Neural cell (in vitro differentiated cells): Measurements from ENCODE around the gene PHLDA1. TPM values are rescaled to one million over a fixed set of nuclear protein-coding genes. Genes with fewer than 3 reads are reported as not detected.

ENCODE experiments used
- H2AFZ ChIP-seq: fragments of 200-600, 300-800 bp; sonication (generic), shearing (Covaris generic); 2 replicates; pipeline ENCODE4 v1.6.0; 2014; ENCODE audit warnings: low read depth, mild to moderate bottlenecking, antibody characterized with exemption, low read length, moderate library complexity
- H3F3A ChIP-seq: fragments of 200-600 bp; shearing (Covaris generic); 2 replicates; pipeline ENCODE4 v1.6.1; 2016; ENCODE audit warnings: mild to moderate bottlenecking, moderate library complexity, mixed read lengths, antibody characterized with exemption, low read length; ENCODE audit not compliant: insufficient read depth, poor library complexity, severe bottlenecking
- H3K27ac ChIP-seq: fragments of 200-600, 300-800 bp; sonication (generic), shearing (Covaris generic); 2 replicates; pipeline ENCODE4 v1.5.1; 2014; ENCODE audit warnings: mild to moderate bottlenecking, low read length, moderate library complexity
- H3K27me3 ChIP-seq: fragments of 300-800, 200-600 bp; sonication (generic), shearing (Covaris generic); 2 replicates; pipeline ENCODE4 v1.6.0; 2014; ENCODE audit warnings: mild to moderate bottlenecking, low read depth, low read length, moderate library complexity; ENCODE audit not compliant: insufficient read depth
- H3K36me3 ChIP-seq: fragments of 300-800, 200-600 bp; sonication (generic), shearing (Covaris generic); 2 replicates; pipeline ENCODE4 v1.5.1; 2014; ENCODE audit warnings: mild to moderate bottlenecking, antibody characterized with exemption, low read length, moderate library complexity; ENCODE audit not compliant: insufficient read depth
- H3K4me2 ChIP-seq: fragments of 300-800, 200-600 bp; sonication (generic), shearing (Covaris generic); 2 replicates; pipeline ENCODE4 v1.6.0; 2014; ENCODE audit warnings: mild to moderate bottlenecking, low read length
- H3K4me3 ChIP-seq: fragments of 300-800, 200-600 bp; sonication (generic), shearing (Covaris generic); 2 replicates; pipeline ENCODE4 v1.5.1; 2014; ENCODE audit warnings: mild to moderate bottlenecking, low read length, moderate library complexity
- H3K79me2 ChIP-seq: fragments of 200-600 bp; shearing (Covaris generic); replicated peaks from 2 replicates; pipeline ENCODE4 v1.6.0; 2014; ENCODE audit warnings: mild to moderate bottlenecking, low read length, moderate library complexity; ENCODE audit not compliant: insufficient read depth
- H3K9ac ChIP-seq: fragments of 300-800, 200-600 bp; sonication (generic), shearing (Covaris generic); 2 replicates; pipeline ENCODE4 v1.6.1; 2016; ENCODE audit warnings: mild to moderate bottlenecking, low read length, mixed read lengths
- H3K9me2 ChIP-seq: fragments of 200-600 bp; shearing (Covaris generic); 2 replicates; pipeline ENCODE4 v1.6.1; 2016; ENCODE audit warnings: mild to moderate bottlenecking, low read length, mixed read lengths; ENCODE audit not compliant: insufficient read depth
- H3K9me3 ChIP-seq: fragments of 200-600, 300-800 bp; sonication (generic), shearing (Covaris generic); 2 replicates; pipeline ENCODE4 v1.6.1; 2016; ENCODE audit warnings: mild to moderate bottlenecking, mixed run types, low read length, moderate library complexity, mixed read lengths
- H4K20me1 ChIP-seq: fragments of 200-600 bp; shearing (Covaris generic); 2 replicates; pipeline ENCODE4 v1.6.1; 2016; ENCODE audit warnings: mild to moderate bottlenecking, mixed run types; ENCODE audit not compliant: insufficient read depth
- CTCF ChIP-seq: fragments of 450-650 bp; IDR thresholded peaks from 2 replicates; pipeline ENCODE4 v1.5.1; 2014; ENCODE audit warnings: antibody characterized with exemption, mild to moderate bottlenecking, moderate library complexity; ENCODE audit not compliant: poor library complexity, severe bottlenecking
- EP300 ChIP-seq: fragments of 450-650 bp; conservative IDR thresholded peaks from 2 replicates; pipeline ENCODE4 v1.6.1; 2014; ENCODE audit warnings: antibody characterized with exemption, mild to moderate bottlenecking, moderate library complexity; ENCODE audit not compliant: poor library complexity, severe bottlenecking
- EZH2 ChIP-seq: fragments of 200-600, 300-800 bp; shearing (Covaris generic), sonication (generic); IDR thresholded peaks from 2 replicates; pipeline ENCODE4 v1.6.1; 2014; ENCODE audit warnings: antibody characterized with exemption, low read length, borderline replicate concordance, mild to moderate bottlenecking; ENCODE audit not compliant: insufficient read depth, poor library complexity, severe bottlenecking
- MXI1 ChIP-seq: fragments of 450-650 bp; conservative IDR thresholded peaks from 2 replicates; pipeline ENCODE4 v1.6.1; 2014; ENCODE audit warnings: antibody characterized with exemption, mild to moderate bottlenecking; ENCODE audit not compliant: poor library complexity, severe bottlenecking
- POLR2AphosphoS5 ChIP-seq: IDR thresholded peaks from 2 replicates; pipeline ENCODE4 v1.6.1; 2012
- RAD21 ChIP-seq: fragments of 450-650 bp; conservative IDR thresholded peaks from 2 replicates; pipeline ENCODE4 v1.6.1; 2014; ENCODE audit warnings: antibody characterized with exemption, mild to moderate bottlenecking, moderate library complexity
- REST ChIP-seq: IDR thresholded peaks from 2 replicates; pipeline ENCODE4 v1.6.1; 2012; ENCODE audit warnings: borderline replicate concordance
- SMC3 ChIP-seq: fragments of 450-650 bp; conservative IDR thresholded peaks from 2 replicates; pipeline ENCODE4 v1.6.1; 2014; ENCODE audit warnings: antibody characterized with exemption, mild to moderate bottlenecking, moderate library complexity; ENCODE audit not compliant: poor library complexity
- TAF1 ChIP-seq: IDR thresholded peaks from 2 replicates; pipeline ENCODE4 v1.6.1; 2012; ENCODE audit warnings: low read depth
- polyA plus RNA-seq: library from polyadenylated mRNA; depleted of rRNA; stranded (reverse); fragments of >200 nt; gene quantifications from 2 replicates; pipeline ENCODE4 v1.2.3, GENCODE V29; 2014

Gene PHLDA1
- polyA plus RNA-seq, 1 donor from 2014 or later, result 8.5 TPM

GRCh38 chr12:75998292-75999063 lies 33.1 kb downstream of the PHLDA1 start:
- no peaks in the 10 kb centered on the region for H3K9me2 ChIP-seq
- no peak overlapping the region for H3K4me3 ChIP-seq
- no peaks in the 10 kb centered on the region for H3F3A ChIP-seq
- H4K20me1 ChIP-seq, result no peaks in the 10 kb centered on the region
- no peaks in the 10 kb centered on the region for H3K27me3 ChIP-seq
- H3K9me3 ChIP-seq, result no peaks in the 10 kb centered on the region
- no peak overlapping the region for H3K9ac ChIP-seq
- no peak overlapping the region for H3K4me2 ChIP-seq
- H3K79me2 ChIP-seq, result no peaks in the 10 kb centered on the region
- H3K27ac ChIP-seq, result no peak overlapping the region
- TF ChIP-seq EP300 (no peak), REST (no peak), POLR2AphosphoS5 (no peak), SMC3 (no peak), TAF1 (no peak), CTCF (no peak), MXI1 (no peak), RAD21 (no peak), EZH2 (no peak)
- no peak overlapping the region for H2AFZ ChIP-seq
- no peaks in the 10 kb centered on the region for H3K36me3 ChIP-seq

GRCh38 chr12:75997658-75998057 lies 33.9 kb downstream of the PHLDA1 start:
- Histone ChIP-seq H3K9me2 (no peaks in the 10 kb centered on the region), H3K27me3 (no peaks in the 10 kb centered on the region), H3K27ac (no peak overlapping the region), H4K20me1 (no peaks in the 10 kb centered on the region), H3K4me2 (no peak overlapping the region), H2AFZ (no peak overlapping the region), H3K79me2 (no peaks in the 10 kb centered on the region), H3K36me3 (no peaks in the 10 kb centered on the region), H3F3A (no peaks in the 10 kb centered on the region), H3K9ac (no peak overlapping the region), H3K4me3 (no peak overlapping the region), H3K9me3 (no peaks in the 10 kb centered on the region)
- TF ChIP-seq CTCF, result no peak
- no peak for TF ChIP-seq EP300
- no peak for TF ChIP-seq POLR2AphosphoS5
- TF ChIP-seq TAF1, result no peak
- no peak for TF ChIP-seq RAD21
- no peak for TF ChIP-seq REST
- TF ChIP-seq EZH2, result no peak
- no peak for TF ChIP-seq SMC3
- TF ChIP-seq MXI1, result no peak
